Stimulated activated CD8-positive, alpha-beta memory T cell treated with anti-CD3 and anti-CD28 coated beads, Interleukin-15, amount 100 ng/mL, for 24 hours (primary cell): Measurements from ENCODE around the gene SLC44A3.

Experiments
- DNase-seq: peaks from one replicate; pipeline ENCODE4 v3.0.0-alpha.2; 2020; ENCODE audit warnings: low read depth

Gene SLC44A3

DNA sequence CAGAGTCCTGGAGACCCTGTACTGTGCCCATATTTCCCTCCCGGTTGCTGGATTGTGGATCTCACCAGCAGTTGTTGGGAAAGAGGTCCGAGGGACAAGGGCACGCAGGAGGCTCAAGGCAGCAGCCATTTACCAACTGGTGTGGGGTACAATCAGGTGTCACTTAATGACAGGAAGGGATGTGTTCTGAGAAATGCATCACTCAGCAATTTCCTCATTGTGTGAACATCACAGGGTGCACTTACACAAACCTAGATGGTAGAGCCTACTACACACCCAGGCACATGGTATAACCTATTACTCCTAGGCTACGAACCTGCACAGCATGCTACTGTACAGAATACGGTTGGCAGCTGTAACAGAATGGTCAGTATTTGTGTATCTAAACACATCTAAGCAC, 20.7 kb downstream of the SLC44A3 start:
- DNase-seq: no peak

GRCh38 chr1:94843430-94843829, 23.3 kb downstream of the SLC44A3 start:
- no peak for DNase-seq

GRCh38 chr1:94843846-94844245, 23.7 kb downstream of the SLC44A3 start:
- no peak for DNase-seq

- DNase-seq: no peak
Measured at GRCh38 chr1:94846308-94846707, 26.2 kb downstream of the SLC44A3 start.

- no peak for DNase-seq
Measured at GRCh38 chr1:94851571-94851970, 31.4 kb downstream of the SLC44A3 start.

DNA sequence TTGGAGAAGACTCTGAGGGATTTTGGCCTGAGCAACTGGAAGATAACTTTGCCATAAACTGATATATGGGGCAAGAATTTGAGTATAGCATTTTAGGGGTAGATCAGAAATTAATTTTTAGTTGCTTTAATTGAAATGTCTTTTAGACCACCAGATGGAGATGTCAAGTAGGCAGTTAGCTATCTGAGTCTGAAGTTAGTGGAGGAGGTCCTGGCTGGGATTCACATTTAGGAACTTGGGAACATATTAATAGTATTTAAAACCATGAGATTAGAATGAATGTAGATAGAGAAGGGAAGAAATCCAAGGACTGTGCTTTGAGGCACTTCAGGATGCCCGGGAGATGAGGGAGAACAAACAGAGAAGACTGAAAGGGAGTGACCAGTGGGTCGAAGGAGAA, 32.6 kb downstream of the SLC44A3 start:
- no peak for DNase-seq

DNA sequence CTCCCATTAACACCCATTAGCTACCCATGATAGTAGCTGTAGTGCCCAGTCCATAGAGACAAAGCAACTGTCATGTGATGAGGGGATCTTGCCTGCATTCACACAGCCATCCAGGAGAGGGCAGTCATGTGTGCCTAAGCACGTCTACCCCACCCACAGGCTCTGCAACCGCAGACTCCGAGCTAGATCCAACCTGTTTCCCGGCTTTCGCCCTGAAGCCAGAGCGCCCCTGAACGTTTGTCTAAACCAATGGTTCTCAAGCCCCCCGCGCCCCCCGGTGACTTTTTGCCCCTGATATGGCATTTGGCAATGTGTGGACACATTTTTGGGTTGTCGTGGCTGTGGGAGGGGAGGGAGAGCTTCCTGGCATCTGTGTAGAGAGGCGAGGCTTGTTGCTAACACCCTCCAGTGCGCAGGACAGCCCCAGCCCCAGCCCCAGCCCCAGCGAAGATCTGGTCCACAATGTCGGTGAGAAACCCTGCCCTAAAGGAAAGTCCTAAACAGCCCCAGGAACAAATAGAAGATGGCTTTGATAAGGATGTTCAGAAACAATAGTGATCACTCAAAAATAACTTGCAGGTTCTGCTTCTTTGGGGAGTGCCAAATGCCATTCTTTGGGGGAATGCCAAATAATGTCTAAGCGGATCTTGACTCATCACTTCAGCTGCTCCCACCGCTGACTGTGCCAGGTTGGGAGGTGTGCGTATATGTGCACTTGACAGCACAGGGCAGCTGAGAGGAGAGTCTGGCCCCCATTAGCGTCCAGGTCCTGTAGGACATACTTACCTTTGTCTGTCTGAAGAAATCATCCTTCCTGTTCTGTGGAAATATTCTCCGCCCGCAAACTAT, 34.5 kb downstream of the SLC44A3 start:
- DNase-seq: peak; percentile 21

DNA sequence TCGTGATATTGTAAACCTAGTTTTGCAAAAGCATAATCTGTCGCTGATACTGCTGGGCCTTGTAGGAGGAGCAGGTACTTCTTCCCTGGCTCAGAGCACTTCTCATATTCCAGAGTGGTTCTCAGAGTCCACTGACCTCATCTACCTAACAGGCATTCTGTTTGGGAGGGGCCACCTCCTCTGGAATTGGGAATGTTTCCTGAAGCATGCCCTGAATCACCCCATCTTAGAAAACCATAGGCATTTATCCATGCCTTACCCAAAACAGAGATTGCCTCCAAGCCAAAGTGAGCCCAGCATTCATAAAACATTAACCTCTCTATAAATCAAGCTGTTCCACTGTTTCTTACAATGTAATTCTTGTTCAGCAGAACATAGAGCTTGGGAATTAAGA, 35.1 kb downstream of the SLC44A3 start:
- no peak for DNase-seq

- DNase-seq: no peak
Measured at GRCh38 chr1:94856004-94856403, 35.8 kb downstream of the SLC44A3 start.

GRCh38 chr1:94856868-94857267, 36.7 kb downstream of the SLC44A3 start:
- no peak for DNase-seq

DNA sequence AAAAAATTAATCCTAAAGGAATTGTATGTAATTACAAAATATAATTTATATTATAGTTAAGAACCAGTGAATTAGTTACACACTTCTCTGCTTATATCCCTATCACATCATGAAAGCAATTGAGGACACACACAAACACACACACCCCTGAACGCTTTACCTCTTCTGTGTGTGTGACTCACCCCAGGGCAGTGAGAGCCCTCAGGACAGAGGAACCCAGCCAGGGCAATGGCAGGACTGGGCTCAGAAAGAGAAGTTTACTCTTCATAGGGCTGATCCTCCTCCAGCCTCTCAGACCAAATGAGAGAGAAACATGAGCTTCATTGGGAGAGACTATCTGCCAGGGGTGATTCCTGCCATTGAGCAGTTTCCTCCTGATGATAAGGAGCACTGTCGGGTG, 38.1 kb downstream of the SLC44A3 start:
- DNase-seq: no peak

DNA sequence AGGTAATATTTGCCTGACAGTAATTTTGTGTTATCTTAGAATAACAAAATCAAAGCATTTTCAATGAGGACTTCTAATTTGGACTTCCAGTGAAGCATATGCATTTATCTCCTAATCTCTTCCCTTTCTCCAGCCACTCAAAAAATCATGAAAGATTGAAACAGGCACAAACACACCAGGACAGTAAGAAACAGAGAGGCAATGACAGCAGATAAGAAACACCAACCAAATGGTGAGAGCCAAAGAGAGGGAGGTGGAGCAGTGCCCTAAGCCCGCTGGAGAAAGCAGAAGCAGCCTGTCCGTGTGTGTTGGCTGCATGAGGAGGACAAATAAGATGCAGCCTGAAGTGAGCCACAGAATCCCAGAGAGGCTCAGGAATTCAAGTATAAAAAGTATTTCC, 39.0 kb downstream of the SLC44A3 start:
- no peak for DNase-seq

- DNase-seq: no peak
Measured at GRCh38 chr1:94862718-94863117, 42.6 kb downstream of the SLC44A3 start.

- no peak for DNase-seq
Measured at GRCh38 chr1:94863297-94863911, 43.2 kb downstream of the SLC44A3 start.

DNA sequence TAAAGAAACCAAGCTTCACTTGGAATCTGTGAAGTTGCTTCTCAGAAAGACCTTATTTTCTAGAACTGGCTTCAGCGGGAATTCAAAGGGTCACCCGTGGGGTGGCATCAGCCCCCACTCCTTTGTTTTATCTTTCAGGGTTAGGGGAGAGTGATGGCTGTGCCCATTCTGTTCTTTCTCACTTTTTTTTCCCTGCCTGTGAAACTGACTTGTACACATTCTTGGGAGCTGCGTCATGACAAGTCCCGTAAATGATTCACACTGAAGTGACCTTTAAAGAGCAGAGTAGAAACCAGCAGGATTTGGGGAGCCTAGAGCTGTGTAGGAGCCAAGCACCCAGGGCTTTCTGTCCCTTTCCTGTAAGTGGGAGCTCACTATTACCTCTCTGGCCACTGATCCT, 43.8 kb downstream of the SLC44A3 start:
- no peak for DNase-seq

DNA sequence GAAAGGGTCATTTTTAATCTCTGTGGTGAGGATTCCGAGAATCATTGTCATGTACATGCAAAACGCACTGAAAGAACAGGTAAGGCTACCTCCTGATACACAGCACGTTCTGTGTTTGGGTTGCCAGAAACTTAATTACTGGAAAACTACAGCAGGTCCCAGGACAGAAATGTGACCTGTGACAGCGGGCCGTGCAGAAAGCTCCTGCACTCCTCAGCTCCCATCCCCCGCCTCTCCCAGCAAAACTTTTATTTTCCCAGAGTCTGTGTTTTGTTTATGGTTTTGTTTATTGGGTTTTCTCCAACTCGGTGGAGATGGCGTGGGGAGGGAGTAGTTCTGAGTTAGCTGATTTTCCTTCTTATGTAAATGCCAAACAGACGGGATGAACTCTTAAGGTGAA, 44.7 kb downstream of the SLC44A3 start:
- no peak for DNase-seq

DNA sequence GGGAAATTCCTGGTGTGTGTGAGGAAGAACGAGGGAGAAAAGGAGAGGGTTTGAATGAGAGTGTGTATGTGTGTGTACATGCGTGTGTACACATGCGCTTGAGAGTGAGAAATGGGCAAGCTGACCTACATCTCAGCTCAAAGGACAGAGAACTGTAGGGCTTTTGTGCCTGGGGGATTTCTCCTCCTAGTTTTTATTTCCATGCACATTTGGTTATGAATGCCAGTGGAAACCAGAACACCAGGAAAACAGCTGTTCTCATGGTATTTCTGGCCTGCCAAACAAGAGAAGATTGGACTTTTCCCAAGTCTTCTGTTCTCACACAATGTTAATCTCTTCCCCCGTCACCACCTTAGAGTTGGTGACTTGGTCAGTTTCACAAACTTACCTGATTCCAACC, 45.2 kb downstream of the SLC44A3 start:
- DNase-seq: no peak

GRCh38 chr1:94866164-94866807, 46.1 kb downstream of the SLC44A3 start:
- DNase-seq: no peak

DNA sequence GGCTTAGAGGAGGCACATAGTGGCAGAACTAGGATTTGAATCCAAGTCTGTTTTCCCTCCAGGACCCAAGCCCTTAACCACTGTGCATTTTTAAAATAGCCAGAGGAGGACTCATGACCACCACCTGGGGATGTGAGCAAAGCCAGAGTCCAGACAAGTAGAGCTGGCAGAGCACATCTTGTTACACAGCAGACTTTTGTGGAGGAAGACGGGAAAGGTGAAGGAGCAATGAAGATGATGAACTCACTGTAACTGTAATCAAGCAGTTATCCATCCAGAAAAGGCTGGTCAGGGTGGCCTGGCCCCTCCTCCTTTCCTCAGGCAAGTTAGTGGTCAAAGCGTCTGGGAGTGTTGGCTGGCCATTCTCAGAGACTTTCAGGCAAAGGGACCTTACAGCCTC, 50.9 kb downstream of the SLC44A3 start:
- DNase-seq: no peak

DNA sequence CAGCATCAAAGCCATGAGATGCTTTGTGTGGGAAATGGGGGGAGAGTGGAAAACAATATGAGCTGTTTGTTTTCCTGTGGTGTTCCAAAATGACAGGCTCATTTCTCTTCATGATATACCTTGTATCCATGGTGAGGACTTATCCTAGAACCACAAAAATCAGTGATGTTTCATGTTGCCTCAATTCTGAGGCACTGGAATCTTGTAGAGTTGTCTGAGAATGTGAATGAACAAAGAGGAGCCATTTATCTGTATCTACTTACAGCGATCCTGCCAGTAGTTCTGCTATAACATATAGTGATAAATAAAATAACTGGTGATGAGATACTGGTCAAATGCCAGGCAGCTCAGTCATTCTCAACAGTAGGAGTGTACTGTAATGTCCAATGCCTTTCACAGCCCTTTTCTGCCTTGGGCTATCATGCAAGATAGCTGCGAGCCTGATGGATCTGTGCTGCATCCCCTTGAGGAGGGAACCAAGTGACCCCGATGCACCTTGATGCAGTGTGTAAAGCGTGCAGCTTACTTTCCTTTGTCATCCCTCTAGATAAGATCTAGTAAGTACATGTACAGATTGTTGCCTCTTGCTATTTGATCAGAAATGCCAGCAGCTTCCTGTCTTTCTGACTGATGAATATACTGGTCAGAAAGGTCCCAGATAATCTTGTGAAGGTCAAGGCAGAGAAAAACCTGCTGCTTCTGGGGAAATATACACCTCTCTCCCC, 52.8 kb downstream of the SLC44A3 start:
- no peak for DNase-seq

GRCh38 chr1:94873520-94874351, 53.6 kb downstream of the SLC44A3 start:
- DNase-seq: no peak

DNA sequence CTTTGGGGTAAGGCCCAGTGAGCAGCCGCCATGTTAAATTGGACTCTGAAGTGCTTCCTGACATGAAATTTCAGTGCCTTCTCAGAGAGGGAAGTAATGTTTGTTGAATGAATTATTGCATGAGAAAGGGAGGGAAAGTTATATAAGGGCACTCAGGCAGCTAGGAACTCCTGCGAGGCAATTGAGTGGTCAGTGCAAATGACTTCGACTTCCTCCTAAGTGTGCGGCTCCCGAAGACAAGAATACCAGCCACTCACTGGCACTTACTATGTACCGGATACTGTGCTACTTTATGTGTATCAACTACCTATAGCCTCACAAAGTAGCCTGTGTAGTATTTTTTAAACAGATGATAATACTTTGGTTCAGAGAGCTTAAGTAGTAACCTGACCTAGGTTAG, 54.3 kb downstream of the SLC44A3 start:
- no peak for DNase-seq
